Fibroblast of skin of left quadriceps (primary cell): Measurements from ENCODE around the gene TAF1C.
A peak's percentile ranks its signal among the peaks of the same experiment; 100 is the strongest.

Experiments used
- DNase-seq, 2 experiments: peaks; one replicate each; pipeline ENCODE4 v3.0.0-alpha.2; 2013; ENCODE audit warnings: low read depth in 2 of 2

The TAF1C gene

GRCh38 chr16:84183572-84183875 is 3.3 kb downstream of the TAF1C start:
- DNase-seq, result no peak

GRCh38 chr16:84182680-84183571 is 3.9 kb downstream of the TAF1C start:
- DNase-seq, result no peak

GRCh38 chr16:84182104-84182503 is 4.8 kb downstream of the TAF1C start:
- no peak for DNase-seq

- no peak for DNase-seq
These were observed 5.5 kb downstream of the TAF1C start for GRCh38 chr16:84181144-84181915.

- DNase-seq, result no peak
These were observed 6.2 kb downstream of the TAF1C start for GRCh38 chr16:84180519-84181140.

GRCh38 chr16:84179612-84180320 is 7.1 kb downstream of the TAF1C start:
- DNase-seq, result no peak

GRCh38 chr16:84178892-84179611 is 7.8 kb downstream of the TAF1C start:
- DNase-seq, result no peak

- DNase-seq, result no peak
These were observed 8.6 kb downstream of the TAF1C start for GRCh38 chr16:84178146-84178765.

GRCh38 chr16:84177741-84178073 is 9.2 kb downstream of the TAF1C start:
- peak; percentile 20 to 28 for DNase-seq

GRCh38 chr16:84176192-84177053 is 10.4 kb downstream of the TAF1C start:
- DNase-seq, result no peak

- DNase-seq, result no peak
These were observed 11.3 kb downstream of the TAF1C start for GRCh38 chr16:84175350-84176081.

- DNase-seq, result no peak
These were observed 12.5 kb downstream of the TAF1C start for GRCh38 chr16:84174396-84174795.

GRCh38 chr16:84169765-84170310 is 17.0 kb downstream of the TAF1C start:
- DNase-seq, result no peak

- no peak for DNase-seq
These were observed 19.8 kb downstream of the TAF1C start for GRCh38 chr16:84166796-84167695.

GRCh38 chr16:84165746-84166145 is 21.1 kb downstream of the TAF1C start:
- no peak for DNase-seq

- DNase-seq, result no peak
These were observed 25.1 kb downstream of the TAF1C start for GRCh38 chr16:84161801-84162200.

- no peak for DNase-seq
These were observed 25.8 kb downstream of the TAF1C start for GRCh38 chr16:84161037-84161436.

- DNase-seq, result no peak
These were observed 27.1 kb downstream of the TAF1C start for GRCh38 chr16:84159800-84160199.
